ENCODE measurements around the gene CHD5. TPM values are rescaled to one million over a fixed set of nuclear protein-coding genes. Genes with fewer than 3 reads are reported as not detected.

CHD5 gene
- total RNA-seq, 1 experiment from 2014 or later = not detected

DNA sequence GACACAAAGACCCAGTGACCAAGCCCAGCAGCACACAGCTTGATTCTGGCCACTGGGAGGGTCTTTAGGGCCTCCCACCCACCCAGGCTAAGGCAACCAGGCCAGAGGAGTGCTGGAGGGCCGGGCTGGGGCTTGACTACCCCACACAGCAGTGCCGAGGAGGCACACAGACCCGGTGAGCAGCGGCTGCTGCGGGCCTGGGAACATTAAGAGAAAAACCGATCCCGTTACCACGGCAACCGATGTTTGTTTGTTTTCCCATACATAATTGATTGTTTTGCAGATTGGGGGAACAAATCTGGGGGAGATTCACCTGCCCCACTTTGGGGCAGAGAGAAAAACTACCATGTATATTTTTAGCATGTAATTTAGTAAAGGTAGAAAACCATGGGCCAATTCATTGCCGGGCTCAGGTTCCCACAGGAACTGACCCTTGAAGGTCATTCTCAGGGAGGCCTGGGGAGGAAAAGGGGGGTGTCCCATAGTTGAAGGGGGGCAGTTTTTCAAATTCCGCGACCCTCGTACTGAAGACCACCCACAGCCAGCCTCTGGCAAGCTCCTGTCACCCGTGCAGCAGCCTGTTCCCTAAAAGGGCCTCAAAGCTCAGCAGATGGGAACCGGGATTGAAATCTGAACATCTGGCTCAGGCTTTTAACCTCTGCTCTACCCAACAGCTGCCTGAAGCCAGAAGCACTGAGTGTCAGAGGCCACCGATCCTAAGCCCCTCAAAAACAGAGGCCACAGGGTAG, 35.3 kb downstream of the CHD5 start:
- in situ Hi-C loops (cut with HindIII; ENCODE audit: low pct_unique_long_range_greater_than_20kb, low sequenced_read_pairs) = no loop called here
- no peak for DNase-seq (ENCODE audit: low read depth)

DNA sequence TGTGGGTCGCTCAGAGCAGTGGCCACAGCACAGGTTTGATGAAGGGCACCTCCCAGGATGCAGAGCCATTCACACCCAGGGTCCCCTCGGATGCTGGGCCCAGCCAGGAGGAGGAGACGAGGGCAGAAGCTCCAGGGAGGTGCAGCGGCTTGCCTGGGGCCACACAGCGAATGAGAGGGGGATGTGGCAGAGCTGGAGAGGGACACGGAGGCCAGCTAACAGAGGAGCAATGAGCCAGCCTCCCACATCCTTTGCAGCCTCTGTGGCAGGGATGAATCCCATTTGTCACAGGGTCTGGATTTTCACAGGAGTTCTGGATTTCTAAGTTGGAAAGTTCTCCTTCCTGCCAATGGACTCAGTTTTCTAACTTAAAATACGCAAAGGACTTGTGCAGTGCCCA, 35.9 kb downstream of the CHD5 start:
- in situ Hi-C loops (cut with HindIII; ENCODE audit: low pct_unique_long_range_greater_than_20kb, low sequenced_read_pairs) = no loop called here
- no peak for DNase-seq (ENCODE audit: low read depth)

DNA sequence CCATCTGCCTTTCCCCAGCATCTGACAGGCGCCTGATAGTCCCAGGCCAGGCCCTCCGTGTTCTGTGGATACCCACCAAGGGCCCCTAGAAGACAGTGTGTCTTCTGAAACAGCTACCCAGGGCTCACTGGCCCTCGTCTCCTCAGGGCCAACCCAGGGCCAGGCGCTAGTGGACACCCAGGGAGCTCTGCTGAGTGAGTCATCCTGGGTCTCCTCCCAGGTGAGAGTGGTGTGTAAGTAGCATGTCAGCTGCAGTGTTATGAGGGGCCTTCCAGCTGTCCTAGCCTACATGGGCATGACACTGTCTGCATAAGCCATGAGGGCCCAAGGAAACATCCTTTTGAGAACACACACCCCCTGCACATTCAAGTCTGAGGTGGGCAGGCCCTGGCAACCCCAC, 36.7 kb downstream of the CHD5 start:
- DNase-seq (ENCODE audit: low read depth) = no peak
- in situ Hi-C loops (cut with HindIII; ENCODE audit: low pct_unique_long_range_greater_than_20kb, low sequenced_read_pairs) = no loop called here

DNA sequence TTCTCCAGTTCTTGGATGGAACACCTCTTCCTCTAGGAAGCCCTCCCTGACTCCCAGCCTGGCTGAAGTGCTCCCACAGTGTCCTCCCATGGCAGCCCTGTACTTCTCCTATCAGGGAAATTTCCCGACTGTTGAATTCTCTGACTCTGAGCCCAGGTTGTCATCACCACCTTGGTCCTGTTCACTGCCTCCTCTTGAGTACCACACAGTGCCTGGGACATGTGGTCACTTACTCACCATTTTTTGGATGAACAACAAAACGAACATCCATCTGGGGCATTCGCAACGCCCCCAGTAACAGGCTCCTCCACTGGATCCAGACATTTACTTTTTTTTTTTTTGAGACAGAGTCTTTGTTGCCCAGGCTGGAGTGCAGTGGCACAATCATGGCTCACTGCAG, 37.4 kb downstream of the CHD5 start:
- in situ Hi-C loops (cut with HindIII; ENCODE audit: low pct_unique_long_range_greater_than_20kb, low sequenced_read_pairs) = no loop called here
- DNase-seq (ENCODE audit: low read depth) = no peak

DNA sequence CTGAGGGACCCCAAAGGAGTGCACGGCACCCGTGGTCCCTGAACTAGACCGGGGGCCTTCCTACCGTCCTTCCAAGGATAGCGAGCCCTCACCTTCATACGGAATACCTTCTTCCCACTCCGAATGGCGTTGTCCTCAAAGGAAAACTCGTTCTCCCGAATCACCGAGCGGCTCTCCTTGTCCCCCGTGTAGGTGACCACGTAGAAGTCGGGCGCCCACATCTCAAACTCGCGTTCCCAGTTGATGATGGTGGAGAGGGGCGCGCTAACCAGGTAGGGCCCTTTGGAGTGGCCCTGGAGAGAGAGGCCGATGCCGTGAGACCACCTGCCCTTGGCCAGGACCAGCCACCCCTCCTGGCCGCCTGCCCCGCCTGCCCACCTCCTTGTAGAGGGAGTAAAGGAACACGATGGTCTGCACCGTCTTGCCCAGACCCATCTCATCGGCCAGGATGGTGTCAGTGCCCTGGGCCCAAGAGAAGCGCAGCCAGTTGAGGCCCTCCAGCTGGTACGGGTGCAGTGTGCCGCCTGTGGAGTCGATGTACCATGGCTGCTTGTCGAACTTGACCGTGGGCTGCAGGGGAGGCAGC, 38.0 kb downstream of the CHD5 start:
- no peak for DNase-seq (ENCODE audit: low read depth)
- in situ Hi-C loops (cut with HindIII; ENCODE audit: low pct_unique_long_range_greater_than_20kb, low sequenced_read_pairs) = no loop called here

DNA sequence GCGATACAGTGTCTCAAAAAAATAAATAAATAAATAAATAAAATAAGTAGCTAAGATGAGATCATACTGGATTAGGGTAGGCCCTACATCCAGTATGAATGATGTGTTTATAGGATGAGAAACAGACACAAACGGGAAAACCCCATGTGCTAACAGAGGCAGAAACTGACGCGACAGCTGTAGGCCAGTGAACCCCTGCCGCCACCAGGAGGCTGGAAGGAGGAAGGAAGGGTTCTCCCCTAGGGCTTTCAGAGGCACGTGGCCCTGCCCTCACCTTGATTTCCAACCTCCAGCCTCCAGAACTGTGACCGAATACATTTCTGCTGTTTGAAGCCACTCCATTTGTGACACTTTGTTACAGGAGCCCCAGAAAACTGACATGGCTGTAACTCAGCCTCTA, 38.5 kb downstream of the CHD5 start:
- DNase-seq (ENCODE audit: low read depth) = no peak
- in situ Hi-C loops (cut with HindIII; ENCODE audit: low pct_unique_long_range_greater_than_20kb, low sequenced_read_pairs) = no loop called here

DNA sequence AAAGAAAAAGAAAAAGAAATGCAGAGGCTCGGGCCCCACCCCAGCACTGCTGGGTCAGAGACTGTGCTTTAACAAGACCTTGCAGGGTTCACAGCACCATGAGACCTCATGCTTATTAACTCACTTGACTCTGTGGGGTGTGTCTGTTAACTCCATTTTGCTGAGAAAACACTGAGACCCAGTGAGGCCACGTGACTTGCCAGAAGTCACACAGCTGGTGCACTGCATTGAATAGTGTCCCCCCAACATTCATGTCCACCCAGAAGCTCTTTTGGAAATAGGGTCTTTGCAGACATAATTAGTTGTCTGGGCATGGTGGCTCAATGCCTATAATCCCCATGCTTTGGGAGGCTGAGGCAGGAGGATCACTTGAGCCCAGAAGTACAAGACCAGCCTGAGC, 39.7 kb downstream of the CHD5 start:
- no peak for DNase-seq (ENCODE audit: low read depth)
- in situ Hi-C loops (cut with HindIII; ENCODE audit: low pct_unique_long_range_greater_than_20kb, low sequenced_read_pairs) = no loop called here

DNA sequence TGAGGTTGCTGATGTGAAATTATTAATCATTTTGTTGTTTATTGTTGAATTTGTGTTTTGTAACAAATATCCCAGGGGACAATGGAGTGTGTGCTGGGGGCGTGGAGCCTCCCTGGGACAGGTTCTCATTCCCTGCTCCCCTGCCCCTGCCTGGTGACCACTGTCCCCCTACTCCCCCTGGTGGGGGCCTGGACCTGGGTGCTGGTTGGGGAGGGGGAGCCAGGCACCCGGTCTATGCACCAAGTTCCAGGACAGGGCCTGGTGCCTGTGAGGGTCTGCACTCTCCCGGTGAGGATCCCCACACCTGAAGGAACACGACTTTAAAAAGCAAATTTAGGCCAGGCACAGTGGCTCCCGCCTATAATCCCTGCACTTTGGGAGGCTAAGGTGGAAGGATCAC, 42.4 kb downstream of the CHD5 start:
- no peak for DNase-seq (ENCODE audit: low read depth)
- in situ Hi-C loops (cut with HindIII; ENCODE audit: low pct_unique_long_range_greater_than_20kb, low sequenced_read_pairs) = no loop called here

DNA sequence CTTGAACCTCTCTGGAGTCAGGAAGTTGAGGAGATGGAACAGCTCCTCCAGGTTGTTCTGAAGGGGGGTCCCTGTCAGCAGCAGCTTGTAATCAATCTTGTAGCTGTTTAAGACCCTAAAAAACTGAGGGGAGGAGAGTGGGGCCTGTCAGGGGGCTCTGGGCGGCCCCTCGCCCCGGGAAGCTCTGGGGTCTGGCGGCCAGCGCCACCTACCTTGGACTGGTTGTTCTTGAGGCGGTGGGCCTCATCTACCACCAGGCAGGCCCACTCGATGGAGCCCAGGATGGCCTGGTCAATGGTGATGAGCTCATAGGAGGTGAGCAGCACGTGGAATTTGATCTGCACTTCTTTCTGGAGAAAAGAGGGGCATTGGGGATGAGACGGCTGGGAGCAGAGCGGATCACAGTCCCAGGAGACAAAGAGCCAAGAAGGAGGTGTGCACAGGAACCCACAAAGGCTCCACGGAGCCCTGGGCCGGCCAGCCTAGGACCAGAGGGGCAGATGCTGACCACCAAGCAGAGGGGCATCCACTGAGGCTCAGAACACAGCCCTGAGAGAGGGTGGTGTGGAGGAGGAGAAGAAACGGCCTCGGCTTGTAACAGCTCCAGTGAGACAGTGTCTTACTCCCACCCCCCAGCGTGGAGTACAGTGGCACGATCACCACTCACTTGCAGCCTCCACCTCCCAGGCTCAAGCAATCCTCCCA, 43.5 kb downstream of the CHD5 start:
- DNase-seq (ENCODE audit: low read depth) = no peak
- in situ Hi-C loops (cut with HindIII; ENCODE audit: low pct_unique_long_range_greater_than_20kb, low sequenced_read_pairs) = no loop called here

DNA sequence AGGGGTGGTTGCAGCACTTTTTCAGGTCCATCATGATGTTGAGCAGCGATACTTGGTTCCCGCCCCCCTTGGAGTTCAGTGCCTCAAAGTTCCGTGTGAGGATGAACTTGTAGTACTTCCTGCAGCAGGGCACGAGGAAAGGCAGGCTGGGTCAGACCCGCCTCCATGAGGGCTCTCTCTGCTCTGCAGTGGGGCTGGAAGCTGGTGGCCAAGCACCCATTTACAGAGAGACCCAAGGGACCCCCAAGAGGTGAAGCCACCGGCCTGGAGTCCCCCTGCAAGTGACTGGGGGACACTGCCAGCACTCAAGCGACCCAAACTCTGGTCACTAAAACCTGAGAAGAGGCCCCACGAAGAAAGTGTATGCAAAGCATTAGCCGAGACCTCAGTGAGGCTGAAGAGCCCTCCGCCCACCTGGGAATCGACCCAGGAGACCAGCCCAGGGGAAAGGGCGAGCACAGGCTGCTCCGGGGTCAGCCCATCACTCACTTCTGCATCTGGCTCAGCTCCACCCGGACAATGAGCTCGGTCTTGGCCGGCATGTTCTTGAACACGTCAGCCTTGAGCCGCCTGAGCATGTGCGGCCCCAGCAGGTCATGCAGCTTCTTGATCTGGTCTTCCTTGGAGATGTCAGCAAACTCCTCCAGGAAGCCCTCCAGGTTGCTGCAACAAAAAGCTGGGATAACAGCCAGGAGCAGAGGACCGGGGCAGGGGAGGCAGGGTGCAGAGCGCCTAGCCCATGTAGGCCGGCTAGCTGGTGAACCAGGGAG, 45.2 kb downstream of the CHD5 start:
- in situ Hi-C loops (cut with HindIII; ENCODE audit: low pct_unique_long_range_greater_than_20kb, low sequenced_read_pairs) = no loop called here
- no peak for DNase-seq (ENCODE audit: low read depth)

DNA sequence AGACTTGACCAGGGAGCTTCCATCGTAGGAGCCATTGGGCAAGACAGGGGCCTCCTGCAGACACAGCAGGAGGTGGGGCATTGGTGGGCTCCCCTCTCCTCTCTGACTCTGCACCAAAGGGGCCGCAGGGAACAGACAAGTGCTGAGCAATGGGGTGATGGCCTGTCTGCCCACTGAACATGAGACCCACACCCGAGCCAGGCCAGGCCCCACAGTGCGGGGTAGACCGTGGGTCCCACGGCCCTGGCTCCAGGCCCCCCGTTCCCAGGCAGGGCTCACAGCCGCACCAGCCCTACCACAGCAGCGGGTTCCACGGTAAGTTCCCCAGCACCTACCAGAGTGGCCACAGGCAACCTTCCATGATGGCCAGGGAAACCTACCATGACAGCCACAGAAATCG, 45.9 kb downstream of the CHD5 start:
- in situ Hi-C loops (cut with HindIII; ENCODE audit: low pct_unique_long_range_greater_than_20kb, low sequenced_read_pairs) = no loop called here
- DNase-seq (ENCODE audit: low read depth) = no peak

DNA sequence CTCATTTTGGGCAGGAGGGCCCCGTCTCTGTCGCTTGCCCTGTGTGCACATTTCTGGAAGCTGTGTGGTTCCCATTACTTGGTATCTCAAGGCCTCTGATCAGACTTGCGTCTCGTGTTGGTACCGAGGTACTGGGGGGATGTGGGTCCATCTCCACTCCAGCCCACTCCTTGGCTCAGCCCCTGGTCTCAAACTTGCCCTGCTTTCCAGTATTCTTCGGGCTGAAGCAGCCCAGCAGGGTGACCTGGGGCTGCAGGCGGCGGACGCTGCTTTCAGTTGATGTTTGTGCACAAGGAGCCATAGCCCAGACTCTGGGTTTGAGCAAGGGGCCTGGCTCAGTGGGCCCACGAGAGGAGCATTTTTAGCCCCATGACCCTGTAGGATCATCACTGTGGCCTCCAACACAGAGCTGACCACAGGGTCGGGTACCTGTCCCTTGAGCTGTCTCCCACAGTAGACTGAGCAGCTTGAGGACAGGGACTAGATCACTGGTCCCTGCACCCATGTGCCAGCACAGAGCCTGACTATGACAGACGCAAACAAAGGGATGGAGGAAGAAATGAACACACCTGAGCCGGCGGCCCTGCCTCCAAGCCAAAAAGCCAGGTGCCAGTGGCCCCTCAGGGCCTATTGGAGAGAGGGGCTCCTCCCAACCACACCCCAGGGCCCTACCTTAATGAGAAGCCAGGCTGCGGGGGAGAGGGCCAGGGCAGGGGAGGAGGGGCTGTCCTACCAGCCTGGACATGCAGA, 46.8 kb downstream of the CHD5 start:
- in situ Hi-C loops (cut with HindIII; ENCODE audit: low pct_unique_long_range_greater_than_20kb, low sequenced_read_pairs) = no loop called here
- DNase-seq (ENCODE audit: low read depth) = no peak

DNA sequence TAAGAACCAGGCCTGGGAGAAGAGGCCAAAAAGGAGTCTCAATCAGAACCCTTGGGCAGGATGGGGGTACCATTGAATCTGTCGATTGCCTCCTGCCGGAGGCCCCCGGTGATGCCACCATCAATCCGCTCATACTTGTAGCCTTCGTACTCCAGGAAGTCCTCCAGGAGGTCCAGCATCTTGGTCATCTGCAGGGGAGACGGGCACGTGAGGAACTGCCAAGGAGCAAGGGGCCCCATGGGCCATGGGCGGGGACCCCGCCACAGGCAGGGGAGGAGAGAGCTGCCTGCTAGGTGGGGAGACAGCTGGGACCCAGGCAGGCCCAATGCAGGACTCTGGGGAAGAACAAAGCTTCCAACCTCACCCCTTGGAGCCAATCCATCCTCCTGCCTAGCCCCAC, 48.6 kb downstream of the CHD5 start:
- in situ Hi-C loops (cut with HindIII; ENCODE audit: low pct_unique_long_range_greater_than_20kb, low sequenced_read_pairs) = no loop called here
- no peak for DNase-seq (ENCODE audit: low read depth)

DNA sequence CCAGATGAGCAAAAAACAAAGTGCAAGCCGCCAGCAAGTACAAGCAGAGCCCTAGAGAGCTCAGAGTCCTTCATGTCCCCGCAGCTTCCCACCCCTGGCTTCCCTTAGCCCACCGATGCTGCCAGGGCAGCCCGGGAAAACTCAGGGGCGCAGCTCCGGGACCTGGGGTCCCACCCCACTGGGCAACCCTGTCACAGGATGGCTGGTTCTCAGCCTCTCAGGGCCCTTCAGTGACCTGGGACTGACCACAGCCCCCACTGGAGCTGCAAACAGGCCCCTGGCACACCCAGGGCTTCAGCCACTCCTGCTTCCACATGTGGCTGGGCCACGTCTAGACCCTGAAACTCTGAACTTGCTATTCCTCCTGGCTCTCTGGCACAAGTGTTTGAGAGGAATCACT, 49.5 kb downstream of the CHD5 start:
- in situ Hi-C loops (cut with HindIII; ENCODE audit: low pct_unique_long_range_greater_than_20kb, low sequenced_read_pairs) = no loop called here
- no peak for DNase-seq (ENCODE audit: low read depth)

DNA sequence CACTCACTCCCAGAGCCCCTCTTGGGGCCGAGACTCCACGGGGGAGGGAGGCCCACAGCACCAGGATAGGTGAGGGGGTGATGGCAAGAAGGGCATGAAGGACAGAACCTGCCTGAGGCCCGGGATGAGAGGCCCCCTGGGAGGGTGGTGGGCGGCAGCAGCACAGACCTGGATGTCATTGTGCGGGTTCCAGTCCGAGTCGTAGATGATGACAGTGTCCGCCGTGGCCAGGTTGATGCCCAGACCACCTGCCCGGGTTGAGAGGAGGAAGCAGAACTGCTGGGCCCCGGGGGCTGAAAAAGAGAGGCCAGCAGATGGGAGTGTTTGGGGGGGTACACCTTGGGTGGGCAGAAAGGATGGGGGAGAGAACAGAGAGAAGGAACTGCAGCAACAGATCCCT, 50.1 kb downstream of the CHD5 start:
- DNase-seq (ENCODE audit: low read depth) = no peak
- in situ Hi-C loops (cut with HindIII; ENCODE audit: low pct_unique_long_range_greater_than_20kb, low sequenced_read_pairs) = no loop called here

DNA sequence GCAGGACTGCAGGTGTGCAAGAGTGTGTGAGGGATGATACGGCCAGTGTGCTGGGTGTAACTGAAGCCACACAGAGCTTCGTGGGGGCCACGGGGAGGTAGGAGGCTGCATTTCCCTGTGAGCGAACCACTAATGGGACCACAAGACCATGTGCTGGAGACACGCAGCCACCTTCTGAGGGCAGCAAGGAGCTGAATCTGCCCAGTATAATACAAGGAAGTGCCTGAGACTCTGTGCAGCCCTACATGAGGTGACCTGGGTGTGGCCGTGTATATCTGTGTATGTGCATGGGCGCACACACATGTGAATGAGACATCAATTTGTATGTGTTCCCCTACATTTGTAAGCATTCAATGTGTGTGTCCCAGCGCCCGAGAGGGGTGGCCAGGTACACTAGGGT, 50.8 kb downstream of the CHD5 start:
- no peak for DNase-seq (ENCODE audit: low read depth)
- in situ Hi-C loops (cut with HindIII; ENCODE audit: low pct_unique_long_range_greater_than_20kb, low sequenced_read_pairs) = no loop called here

DNA sequence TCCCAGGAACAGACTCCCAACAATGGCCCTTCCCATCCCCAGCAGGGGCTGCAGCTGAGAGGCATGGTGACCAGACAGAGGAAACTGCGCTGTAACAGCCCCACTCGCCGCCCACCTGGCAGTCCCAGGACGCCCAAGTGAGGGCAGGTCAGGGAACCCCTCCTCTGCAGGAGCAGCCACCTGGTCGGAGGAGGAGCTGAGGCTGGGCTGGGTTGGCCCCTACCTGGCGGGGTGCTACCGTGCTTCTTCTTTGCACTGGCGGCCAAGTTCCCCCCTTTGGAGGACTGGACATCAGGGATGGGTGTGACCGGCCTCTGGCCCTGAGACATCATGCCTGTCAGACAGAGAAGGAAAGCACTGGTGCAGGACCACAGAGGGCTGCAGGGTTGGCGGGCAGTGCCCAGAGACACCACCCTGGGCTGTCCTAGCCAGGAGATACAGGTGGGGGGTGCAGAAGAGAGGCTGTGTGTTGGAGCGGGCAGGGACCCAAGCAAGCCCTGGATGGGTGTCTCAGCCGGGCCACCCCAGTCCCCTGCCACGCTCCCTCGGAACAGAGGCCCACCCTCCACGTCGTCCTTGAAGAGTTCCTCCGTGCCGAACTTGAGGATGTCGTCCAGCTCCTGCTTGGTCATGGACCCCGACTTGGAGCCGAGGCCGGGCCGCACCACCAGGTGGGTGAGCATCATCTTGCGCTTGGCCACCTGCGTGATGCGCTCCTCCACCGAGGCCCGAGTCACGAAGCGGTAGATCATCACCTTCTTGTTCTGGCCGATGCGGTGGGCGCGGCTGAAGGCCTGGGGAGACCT, 51.6 kb downstream of the CHD5 start:
- in situ Hi-C loops (cut with HindIII; ENCODE audit: low pct_unique_long_range_greater_than_20kb, low sequenced_read_pairs) = no loop called here
- DNase-seq (ENCODE audit: low read depth) = no peak

Data from Caki2 (cell line).